GM23338 (cell line): ENCODE data around the gene MYH14. TPM values are rescaled to one million over a fixed set of nuclear protein-coding genes. Genes with fewer than 3 reads are reported as not detected.

Experiments
- ATAC-seq: fragments of 200-7000 bp; cut with Tn5 transposase; 3 replicates; pipeline ENCODE4 v1.9.1; 2020
- DNase-seq: peaks from one replicate; pipeline ENCODE4 v3.0.0-alpha.2; 2015; ENCODE audit warnings: low spot score
- H2AFZ ChIP-seq: fragments of 200-600 bp; sonication (generic); 2 replicates; pipeline ENCODE4 v1.8.0; 2016; ENCODE audit warnings: antibody characterized with exemption, mild to moderate bottlenecking, moderate library complexity
- H3F3A ChIP-seq: fragments of 200-600 bp; sonication (generic); replicated peaks from 2 replicates; pipeline ENCODE4 v1.8.0; 2017; ENCODE audit warnings: antibody characterized with exemption, mixed run types, low read depth
- H3K27ac ChIP-seq: fragments of 200-600 bp; sonication (generic); 2 replicates; pipeline ENCODE4 v1.6.1; 2016; ENCODE audit warnings: low read depth
- H3K27me3 ChIP-seq: fragments of 200-600 bp; sonication (generic); 2 replicates; pipeline ENCODE4 v1.8.0; 2016; ENCODE audit warnings: mild to moderate bottlenecking, mixed run types, moderate library complexity; ENCODE audit not compliant: insufficient read depth
- H3K36me3 ChIP-seq: fragments of 200-600 bp; sonication (generic); 2 replicates; pipeline ENCODE4 v1.8.0; 2016; ENCODE audit warnings: mild to moderate bottlenecking; ENCODE audit not compliant: insufficient read depth
- H3K4me1 ChIP-seq: fragments of 200-600 bp; sonication (generic); 2 replicates; pipeline ENCODE4 v1.8.0; 2016; ENCODE audit warnings: mild to moderate bottlenecking, moderate library complexity; ENCODE audit not compliant: insufficient read depth
- H3K4me2 ChIP-seq: fragments of 200-600 bp; sonication (generic); 2 replicates; pipeline ENCODE4 v1.7.1; 2017; ENCODE audit warnings: mixed run types
- H3K4me3 ChIP-seq: fragments of 200-600 bp; sonication (generic); 2 replicates; pipeline ENCODE4 v1.6.1; 2016; ENCODE audit warnings: mixed run types
- H3K79me2 ChIP-seq: fragments of 200-600 bp; sonication (generic); replicated peaks from 2 replicates; pipeline ENCODE4 v1.8.0; 2017; ENCODE audit warnings: mild to moderate bottlenecking; ENCODE audit not compliant: insufficient read depth
- H3K9me2 ChIP-seq: fragments of 200-600 bp; sonication (generic); 2 replicates; pipeline ENCODE4 v1.8.0; 2017; ENCODE audit not compliant: insufficient read depth
- H4K20me1 ChIP-seq: fragments of 200-600 bp; sonication (generic); replicated peaks from 2 replicates; pipeline ENCODE4 v1.8.0; 2017; ENCODE audit warnings: mild to moderate bottlenecking; ENCODE audit not compliant: insufficient read depth
- H3K27ac Mint-ChIP-seq: 2 replicates; pipeline ENCODE4 v1.8.0; 2020; ENCODE audit warnings: inconsistent platforms, mild to moderate bottlenecking, moderate library complexity, mixed read lengths
- H3K27me3 Mint-ChIP-seq: 3 replicates; pipeline ENCODE4 v1.8.0; 2022; ENCODE audit warnings: low read depth, mild to moderate bottlenecking, moderate library complexity, mixed read lengths, inconsistent platforms; ENCODE audit not compliant: insufficient read depth, poor library complexity
- H3K36me3 Mint-ChIP-seq: 3 replicates; pipeline ENCODE4 v1.8.0; 2021; ENCODE audit warnings: low read depth, mild to moderate bottlenecking, inconsistent platforms, moderate library complexity, mixed read lengths
- H3K4me1 Mint-ChIP-seq: 3 replicates; pipeline ENCODE4 v1.8.0; 2020; ENCODE audit warnings: mild to moderate bottlenecking, inconsistent platforms, mixed read lengths
- H3K4me3 Mint-ChIP-seq: 3 replicates; pipeline ENCODE4 v1.8.0; 2021; ENCODE audit warnings: moderate library complexity, mild to moderate bottlenecking, inconsistent platforms, mixed read lengths
- H3K9me3 Mint-ChIP-seq: 3 replicates; pipeline ENCODE4 v1.8.0; 2020; ENCODE audit warnings: moderate library complexity, mild to moderate bottlenecking, inconsistent platforms, mixed read lengths
- CREB1 ChIP-seq: fragments of 250-450 bp; sonication (Bioruptor Pico); IDR thresholded peaks from 2 replicates; pipeline ENCODE4 v1.5.0; 2020; ENCODE audit warnings: low read depth, mild to moderate bottlenecking, moderate library complexity
- EZH2 ChIP-seq: fragments of 200-600 bp; sonication (generic); IDR thresholded peaks from one replicate; pipeline ENCODE4 v1.8.0; 2017; ENCODE audit warnings: antibody characterized with exemption, mild to moderate bottlenecking, low read depth; ENCODE audit not compliant: unreplicated experiment
- EZH2phosphoT487 ChIP-seq: fragments of 200-600 bp; sonication (generic); IDR thresholded peaks from one replicate; pipeline ENCODE4 v1.8.1; 2018; ENCODE audit warnings: antibody characterized with exemption; ENCODE audit not compliant: unreplicated experiment
- JUNB ChIP-seq: IDR thresholded peaks from one replicate; pipeline ENCODE4 v1.6.1; 2016; ENCODE audit warnings: antibody characterized with exemption; ENCODE audit not compliant: unreplicated experiment
- NANOG ChIP-seq: IDR thresholded peaks from 2 replicates; pipeline ENCODE4 v1.6.1; 2016; ENCODE audit warnings: antibody characterized with exemption, borderline replicate concordance
- POLR2AphosphoS5 ChIP-seq: IDR thresholded peaks from 2 replicates; pipeline ENCODE4 v1.6.1; 2016; ENCODE audit warnings: antibody characterized with exemption, low read depth
- STAT1 ChIP-seq: IDR thresholded peaks from one replicate; pipeline ENCODE4 v1.6.1; 2016; ENCODE audit warnings: antibody characterized with exemption; ENCODE audit not compliant: unreplicated experiment
- ZNF114 ChIP-seq: fragments of 250-450 bp; sonication (Bioruptor Pico); IDR thresholded peaks from 2 replicates; pipeline ENCODE4 v1.5.0; 2020; ENCODE audit warnings: mild to moderate bottlenecking, moderate library complexity
- ZNF331 ChIP-seq: fragments of 250-450 bp; sonication (Bioruptor Pico); IDR thresholded peaks from 2 replicates; pipeline ENCODE4 v1.5.0; 2020; ENCODE audit warnings: low read depth, mild to moderate bottlenecking, moderate library complexity
- polyA plus RNA-seq: library from polyadenylated mRNA; unstranded; fragments of >200 nt; fragmentation: Nextera tagmentation; extraction: Ambion mirVana; gene quantifications from 2 replicates; pipeline ENCODE4 v1.2.1, GENCODE V29; 2016
- total RNA-seq: library from RNA; depleted of rRNA; stranded (reverse); fragments of >200 nt; shearing (Covaris generic); gene quantifications from 2 replicates; pipeline ENCODE4 v1.2.3, GENCODE V29; 2014
- TF ChIP-seq, protein P1 (sequence below), 2 experiments: fragments of 200-600 bp in 1 of 2; sonication (generic) in 1 of 2; conservative IDR thresholded peaks; 2 replicates each; pipeline versions ENCODE4 v1.5.1 to v1.6.1; 2016 to 2017; ENCODE audit warnings: antibody characterized with exemption in 2 of 2, low read depth in 2 of 2, mild to moderate bottlenecking in 2 of 2, moderate library complexity in 1 of 2
- TF ChIP-seq, protein P2 (sequence below): fragments of 250-450 bp; sonication (Bioruptor Pico); IDR thresholded peaks from 2 replicates; pipeline ENCODE4 v1.5.0; 2020; ENCODE audit warnings: mild to moderate bottlenecking, moderate library complexity
- TF ChIP-seq, protein P3 (sequence below): IDR thresholded peaks from one replicate; pipeline ENCODE4 v1.6.1; 2018; ENCODE audit warnings: antibody characterized with exemption; ENCODE audit not compliant: unreplicated experiment
- TF ChIP-seq, protein P4 (sequence below): IDR thresholded peaks from 2 replicates; pipeline ENCODE4 v1.6.1; 2016; ENCODE audit warnings: antibody characterized with exemption

MYH14 gene
- total and polyA plus RNA-seq, 2 experiments from 2014 or later: 25.5 to 27.5 TPM

DNA sequence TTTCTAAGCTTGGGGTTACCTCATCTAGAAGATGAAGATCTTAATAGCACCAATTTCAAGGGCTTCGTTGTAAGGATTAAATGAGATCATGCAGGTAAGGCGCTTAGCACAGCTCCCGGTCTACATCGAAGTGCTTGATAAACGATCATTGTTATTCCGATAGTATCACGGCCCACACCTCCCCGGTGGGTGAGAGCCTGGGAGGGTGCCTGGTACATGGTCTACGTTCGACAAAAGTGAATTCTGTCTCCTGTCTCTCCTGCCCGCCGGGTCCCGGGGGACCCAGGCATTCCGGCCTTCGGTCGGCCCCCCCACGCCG, 501 bp upstream of the MYH14 start:
- H3K27me3 ChIP-seq: peaks cover 15% of the 10 kb centered on the region
- ATAC-seq (no peak), DNase-seq (no peak)
- H3K27ac ChIP-seq: no peak overlapping the region
- H3K4me3 Mint-ChIP-seq: no peak overlapping the region
- no peak overlapping the region for H3K27ac Mint-ChIP-seq
- H3K4me1 Mint-ChIP-seq: no peaks in the 10 kb centered on the region
- H3K4me3 ChIP-seq: peak overlapping the region; percentile 84
- H3K36me3 Mint-ChIP-seq: peaks cover 44% of the 10 kb centered on the region
- H3K27me3 Mint-ChIP-seq: peaks cover 4% of the 10 kb centered on the region
- H3F3A ChIP-seq: peaks cover 11% of the 10 kb centered on the region; the same call in 1 of the 2 replicates
- peaks cover 4% of the 10 kb centered on the region; the same call in 1 of the 2 replicates for H3K4me1 ChIP-seq
- H3K4me2 ChIP-seq: peak overlapping the region; percentile 97
- no peaks in the 10 kb centered on the region for H3K36me3 ChIP-seq
- no peaks in the 10 kb centered on the region for H3K9me2 ChIP-seq
- no peak for TF ChIP-seq NANOG
- TF ChIP-seq EZH2phosphoT487: no peak
- TF ChIP-seq, protein P1, sequence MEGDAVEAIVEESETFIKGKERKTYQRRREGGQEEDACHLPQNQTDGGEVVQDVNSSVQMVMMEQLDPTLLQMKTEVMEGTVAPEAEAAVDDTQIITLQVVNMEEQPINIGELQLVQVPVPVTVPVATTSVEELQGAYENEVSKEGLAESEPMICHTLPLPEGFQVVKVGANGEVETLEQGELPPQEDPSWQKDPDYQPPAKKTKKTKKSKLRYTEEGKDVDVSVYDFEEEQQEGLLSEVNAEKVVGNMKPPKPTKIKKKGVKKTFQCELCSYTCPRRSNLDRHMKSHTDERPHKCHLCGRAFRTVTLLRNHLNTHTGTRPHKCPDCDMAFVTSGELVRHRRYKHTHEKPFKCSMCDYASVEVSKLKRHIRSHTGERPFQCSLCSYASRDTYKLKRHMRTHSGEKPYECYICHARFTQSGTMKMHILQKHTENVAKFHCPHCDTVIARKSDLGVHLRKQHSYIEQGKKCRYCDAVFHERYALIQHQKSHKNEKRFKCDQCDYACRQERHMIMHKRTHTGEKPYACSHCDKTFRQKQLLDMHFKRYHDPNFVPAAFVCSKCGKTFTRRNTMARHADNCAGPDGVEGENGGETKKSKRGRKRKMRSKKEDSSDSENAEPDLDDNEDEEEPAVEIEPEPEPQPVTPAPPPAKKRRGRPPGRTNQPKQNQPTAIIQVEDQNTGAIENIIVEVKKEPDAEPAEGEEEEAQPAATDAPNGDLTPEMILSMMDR (conservative IDR thresholded peaks at IDR 0.05; ENCODE audit: low read depth in 2 of 2): no peak
- TF ChIP-seq ZNF331 (CRISPR knock-in tag): no peak
- TF ChIP-seq, protein P2, sequence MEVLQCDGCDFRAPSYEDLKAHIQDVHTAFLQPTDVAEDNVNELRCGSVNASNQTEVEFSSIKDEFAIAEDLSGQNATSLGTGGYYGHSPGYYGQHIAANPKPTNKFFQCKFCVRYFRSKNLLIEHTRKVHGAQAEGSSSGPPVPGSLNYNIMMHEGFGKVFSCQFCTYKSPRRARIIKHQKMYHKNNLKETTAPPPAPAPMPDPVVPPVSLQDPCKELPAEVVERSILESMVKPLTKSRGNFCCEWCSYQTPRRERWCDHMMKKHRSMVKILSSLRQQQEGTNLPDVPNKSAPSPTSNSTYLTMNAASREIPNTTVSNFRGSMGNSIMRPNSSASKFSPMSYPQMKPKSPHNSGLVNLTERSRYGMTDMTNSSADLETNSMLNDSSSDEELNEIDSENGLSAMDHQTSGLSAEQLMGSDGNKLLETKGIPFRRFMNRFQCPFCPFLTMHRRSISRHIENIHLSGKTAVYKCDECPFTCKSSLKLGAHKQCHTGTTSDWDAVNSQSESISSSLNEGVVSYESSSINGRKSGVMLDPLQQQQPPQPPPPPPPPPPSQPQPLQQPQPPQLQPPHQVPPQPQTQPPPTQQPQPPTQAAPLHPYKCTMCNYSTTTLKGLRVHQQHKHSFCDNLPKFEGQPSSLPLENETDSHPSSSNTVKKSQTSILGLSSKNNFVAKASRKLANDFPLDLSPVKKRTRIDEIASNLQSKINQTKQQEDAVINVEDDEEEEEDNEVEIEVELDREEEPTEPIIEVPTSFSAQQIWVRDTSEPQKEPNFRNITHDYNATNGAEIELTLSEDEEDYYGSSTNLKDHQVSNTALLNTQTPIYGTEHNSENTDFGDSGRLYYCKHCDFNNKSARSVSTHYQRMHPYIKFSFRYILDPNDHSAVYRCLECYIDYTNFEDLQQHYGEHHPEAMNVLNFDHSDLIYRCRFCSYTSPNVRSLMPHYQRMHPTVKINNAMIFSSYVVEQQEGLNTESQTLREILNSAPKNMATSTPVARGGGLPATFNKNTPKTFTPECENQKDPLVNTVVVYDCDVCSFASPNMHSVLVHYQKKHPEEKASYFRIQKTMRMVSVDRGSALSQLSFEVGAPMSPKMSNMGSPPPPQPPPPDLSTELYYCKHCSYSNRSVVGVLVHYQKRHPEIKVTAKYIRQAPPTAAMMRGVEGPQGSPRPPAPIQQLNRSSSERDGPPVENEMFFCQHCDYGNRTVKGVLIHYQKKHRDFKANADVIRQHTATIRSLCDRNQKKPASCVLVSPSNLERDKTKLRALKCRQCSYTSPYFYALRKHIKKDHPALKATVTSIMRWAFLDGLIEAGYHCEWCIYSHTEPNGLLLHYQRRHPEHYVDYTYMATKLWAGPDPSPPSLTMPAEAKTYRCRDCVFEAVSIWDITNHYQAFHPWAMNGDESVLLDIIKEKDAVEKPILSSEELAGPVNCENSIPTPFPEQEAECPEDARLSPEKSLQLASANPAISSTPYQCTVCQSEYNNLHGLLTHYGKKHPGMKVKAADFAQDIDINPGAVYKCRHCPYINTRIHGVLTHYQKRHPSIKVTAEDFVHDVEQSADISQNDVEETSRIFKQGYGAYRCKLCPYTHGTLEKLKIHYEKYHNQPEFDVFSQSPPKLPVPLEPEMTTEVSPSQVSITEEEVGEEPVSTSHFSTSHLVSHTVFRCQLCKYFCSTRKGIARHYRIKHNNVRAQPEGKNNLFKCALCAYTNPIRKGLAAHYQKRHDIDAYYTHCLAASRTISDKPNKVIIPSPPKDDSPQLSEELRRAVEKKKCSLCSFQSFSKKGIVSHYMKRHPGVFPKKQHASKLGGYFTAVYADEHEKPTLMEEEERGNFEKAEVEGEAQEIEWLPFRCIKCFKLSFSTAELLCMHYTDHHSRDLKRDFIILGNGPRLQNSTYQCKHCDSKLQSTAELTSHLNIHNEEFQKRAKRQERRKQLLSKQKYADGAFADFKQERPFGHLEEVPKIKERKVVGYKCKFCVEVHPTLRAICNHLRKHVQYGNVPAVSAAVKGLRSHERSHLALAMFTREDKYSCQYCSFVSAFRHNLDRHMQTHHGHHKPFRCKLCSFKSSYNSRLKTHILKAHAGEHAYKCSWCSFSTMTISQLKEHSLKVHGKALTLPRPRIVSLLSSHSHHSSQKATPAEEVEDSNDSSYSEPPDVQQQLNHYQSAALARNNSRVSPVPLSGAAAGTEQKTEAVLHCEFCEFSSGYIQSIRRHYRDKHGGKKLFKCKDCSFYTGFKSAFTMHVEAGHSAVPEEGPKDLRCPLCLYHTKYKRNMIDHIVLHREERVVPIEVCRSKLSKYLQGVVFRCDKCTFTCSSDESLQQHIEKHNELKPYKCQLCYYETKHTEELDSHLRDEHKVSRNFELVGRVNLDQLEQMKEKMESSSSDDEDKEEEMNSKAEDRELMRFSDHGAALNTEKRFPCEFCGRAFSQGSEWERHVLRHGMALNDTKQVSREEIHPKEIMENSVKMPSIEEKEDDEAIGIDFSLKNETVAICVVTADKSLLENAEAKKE: no peak
- no peak for TF ChIP-seq CREB1
- TF ChIP-seq, protein P3, sequence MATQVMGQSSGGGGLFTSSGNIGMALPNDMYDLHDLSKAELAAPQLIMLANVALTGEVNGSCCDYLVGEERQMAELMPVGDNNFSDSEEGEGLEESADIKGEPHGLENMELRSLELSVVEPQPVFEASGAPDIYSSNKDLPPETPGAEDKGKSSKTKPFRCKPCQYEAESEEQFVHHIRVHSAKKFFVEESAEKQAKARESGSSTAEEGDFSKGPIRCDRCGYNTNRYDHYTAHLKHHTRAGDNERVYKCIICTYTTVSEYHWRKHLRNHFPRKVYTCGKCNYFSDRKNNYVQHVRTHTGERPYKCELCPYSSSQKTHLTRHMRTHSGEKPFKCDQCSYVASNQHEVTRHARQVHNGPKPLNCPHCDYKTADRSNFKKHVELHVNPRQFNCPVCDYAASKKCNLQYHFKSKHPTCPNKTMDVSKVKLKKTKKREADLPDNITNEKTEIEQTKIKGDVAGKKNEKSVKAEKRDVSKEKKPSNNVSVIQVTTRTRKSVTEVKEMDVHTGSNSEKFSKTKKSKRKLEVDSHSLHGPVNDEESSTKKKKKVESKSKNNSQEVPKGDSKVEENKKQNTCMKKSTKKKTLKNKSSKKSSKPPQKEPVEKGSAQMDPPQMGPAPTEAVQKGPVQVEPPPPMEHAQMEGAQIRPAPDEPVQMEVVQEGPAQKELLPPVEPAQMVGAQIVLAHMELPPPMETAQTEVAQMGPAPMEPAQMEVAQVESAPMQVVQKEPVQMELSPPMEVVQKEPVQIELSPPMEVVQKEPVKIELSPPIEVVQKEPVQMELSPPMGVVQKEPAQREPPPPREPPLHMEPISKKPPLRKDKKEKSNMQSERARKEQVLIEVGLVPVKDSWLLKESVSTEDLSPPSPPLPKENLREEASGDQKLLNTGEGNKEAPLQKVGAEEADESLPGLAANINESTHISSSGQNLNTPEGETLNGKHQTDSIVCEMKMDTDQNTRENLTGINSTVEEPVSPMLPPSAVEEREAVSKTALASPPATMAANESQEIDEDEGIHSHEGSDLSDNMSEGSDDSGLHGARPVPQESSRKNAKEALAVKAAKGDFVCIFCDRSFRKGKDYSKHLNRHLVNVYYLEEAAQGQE: no peak
- no peak for TF ChIP-seq STAT1
- TF ChIP-seq JUNB: no peak
- TF ChIP-seq ZNF114: no peak
- no peak for TF ChIP-seq EZH2
- TF ChIP-seq, protein P4, sequence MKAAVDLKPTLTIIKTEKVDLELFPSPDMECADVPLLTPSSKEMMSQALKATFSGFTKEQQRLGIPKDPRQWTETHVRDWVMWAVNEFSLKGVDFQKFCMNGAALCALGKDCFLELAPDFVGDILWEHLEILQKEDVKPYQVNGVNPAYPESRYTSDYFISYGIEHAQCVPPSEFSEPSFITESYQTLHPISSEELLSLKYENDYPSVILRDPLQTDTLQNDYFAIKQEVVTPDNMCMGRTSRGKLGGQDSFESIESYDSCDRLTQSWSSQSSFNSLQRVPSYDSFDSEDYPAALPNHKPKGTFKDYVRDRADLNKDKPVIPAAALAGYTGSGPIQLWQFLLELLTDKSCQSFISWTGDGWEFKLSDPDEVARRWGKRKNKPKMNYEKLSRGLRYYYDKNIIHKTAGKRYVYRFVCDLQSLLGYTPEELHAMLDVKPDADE: no peak
- no peak for TF ChIP-seq POLR2AphosphoS5
- H2AFZ ChIP-seq: peak overlapping the region; percentile 95
- 0 out of 2 replicates have a peak, but pooled peaks cover 9% of the 10 kb centered on the region for H4K20me1 ChIP-seq
- H3K9me3 Mint-ChIP-seq: peaks cover 86% of the 10 kb centered on the region
- H3K79me2 ChIP-seq: no peaks in the 10 kb centered on the region
